Activated CD8-positive, alpha-beta memory T cell treated with anti-CD3 and anti-CD28 coated beads, Interleukin-2, amount 10 ng/mL, durations not matched to agents 7 days and 5 days (primary cell): Measurements from ENCODE around the gene GUSB. TPM values are rescaled to one million over a fixed set of nuclear protein-coding genes. Genes with fewer than 3 reads are reported as not detected.

Experiments used
- ATAC-seq: fragments of 150-1000 bp; cut with Tn5 transposase; one replicate; pipeline ENCODE4 v1.10.0; 2021; ENCODE audit warnings: moderate library complexity
- CTCF ChIA-PET: fragments of 350-600 bp; sonication (Branson Sonifier 250); formaldehyde crosslinking; loops from one replicate; lab custom pipeline; 2021; ENCODE audit warnings: antibody characterized with exemption; lab: Charles Lee
- DNase-seq: peaks from one replicate; pipeline ENCODE4 v3.0.0-alpha.2; 2020
- H3K27ac Mint-ChIP-seq: one replicate; pipeline ENCODE4 v1.8.0; 2021; ENCODE audit warnings: mild to moderate bottlenecking, mixed read lengths
- H3K27me3 Mint-ChIP-seq: one replicate; pipeline ENCODE4 v1.8.0; 2021; ENCODE audit warnings: mixed read lengths
- H3K36me3 Mint-ChIP-seq: one replicate; pipeline ENCODE4 v1.8.0; 2021; ENCODE audit warnings: mild to moderate bottlenecking, mixed read lengths
- H3K4me1 Mint-ChIP-seq: one replicate; pipeline ENCODE4 v1.8.0; 2021; ENCODE audit warnings: mixed read lengths
- H3K4me3 Mint-ChIP-seq: one replicate; pipeline ENCODE4 v1.8.0; 2021; ENCODE audit warnings: mild to moderate bottlenecking, moderate library complexity, mixed read lengths
- H3K9me3 Mint-ChIP-seq: one replicate; pipeline ENCODE4 v1.8.0; 2022; ENCODE audit warnings: low read depth, mixed read lengths
- total RNA-seq, 2 experiments: library from RNA; stranded (reverse); gene quantifications; one replicate each; pipeline ENCODE4 v1.2.3, GENCODE V29; 2021

GUSB gene
- total RNA-seq, 2 experiments from 2014 or later: 84.3 to 88.0 TPM

DNA sequence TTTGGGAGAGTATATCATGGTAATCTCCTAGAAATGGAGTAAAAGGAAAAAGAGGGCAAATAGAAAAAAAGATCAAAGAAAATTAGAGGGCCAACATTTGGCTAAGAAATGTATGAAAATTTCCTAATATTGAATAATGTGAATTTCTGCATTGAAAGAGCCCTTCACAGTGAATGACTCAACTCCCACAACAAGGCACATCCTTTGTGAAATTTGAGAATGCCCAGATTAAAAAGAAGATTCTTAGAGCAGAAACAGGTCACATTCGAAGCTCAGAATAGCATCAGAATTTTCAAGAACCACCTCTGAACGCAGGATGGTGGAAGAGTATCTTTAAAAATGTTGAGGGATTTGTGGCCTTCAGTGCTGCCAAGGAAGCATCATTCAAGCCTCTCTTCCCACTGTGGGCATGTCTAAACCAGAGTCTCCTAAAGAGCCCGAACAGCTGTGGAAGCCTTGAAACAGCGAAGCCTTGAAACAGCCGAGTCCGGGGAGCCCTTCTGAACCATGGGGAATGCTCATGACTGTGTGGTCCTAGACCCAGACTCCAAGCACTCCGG lies 43.6 kb downstream of the GUSB start:
- peaks cover 15% of the 10 kb centered on the region for H3K4me1 Mint-ChIP-seq
- no peak overlapping the region for H3K4me3 Mint-ChIP-seq
- H3K9me3 Mint-ChIP-seq: no peaks in the 10 kb centered on the region
- H3K27ac Mint-ChIP-seq: no peak overlapping the region
- no peak for DNase-seq
- H3K36me3 Mint-ChIP-seq: peaks cover 11% of the 10 kb centered on the region
- CTCF ChIA-PET: no interaction called here
- no peaks in the 10 kb centered on the region for H3K27me3 Mint-ChIP-seq
- no peak for ATAC-seq

DNA sequence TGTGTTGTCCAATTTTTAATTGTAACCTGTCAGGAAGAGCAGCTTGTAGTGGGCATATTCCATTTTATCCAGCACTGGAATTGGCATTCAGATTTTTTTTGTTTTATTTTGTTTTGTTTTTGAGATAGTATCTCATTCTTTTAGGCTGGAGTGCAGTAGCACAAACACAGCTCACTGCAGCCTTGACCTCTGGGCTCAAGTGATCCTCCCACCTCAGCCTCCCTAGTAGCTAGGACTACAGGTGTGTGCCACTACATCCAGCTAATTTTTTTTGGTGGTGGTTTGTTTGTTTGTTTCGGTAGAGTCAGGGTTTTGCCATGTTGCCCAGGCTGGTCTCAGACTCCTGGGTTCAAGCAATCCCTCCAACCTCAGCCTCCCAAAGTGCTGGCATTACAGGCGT lies 44.7 kb downstream of the GUSB start:
- Mint-ChIP-seq H3K27ac (no peak overlapping the region), H3K36me3 (peaks cover 11% of the 10 kb centered on the region), H3K9me3 (no peaks in the 10 kb centered on the region)

DNA sequence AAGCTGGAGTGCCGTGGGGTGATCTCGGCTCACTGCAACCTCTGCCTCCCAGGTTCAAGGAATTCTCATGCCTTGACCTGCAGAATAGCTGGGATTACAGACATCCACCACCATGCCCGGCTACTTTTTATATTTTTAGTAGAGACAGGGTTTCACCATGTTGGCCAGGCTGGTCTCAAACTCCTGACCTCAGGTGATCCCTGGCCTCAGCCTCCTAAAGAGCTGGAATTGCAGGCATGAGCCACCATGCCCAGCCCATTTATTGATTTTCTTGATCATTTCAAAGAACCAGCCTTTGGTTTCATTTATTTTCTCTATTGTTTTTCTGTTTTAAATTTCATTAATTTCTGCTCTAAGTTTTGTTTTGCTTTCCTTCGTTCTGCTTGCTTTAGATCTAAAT lies 50.3 kb downstream of the GUSB start:
- no peaks in the 10 kb centered on the region for H3K9me3 Mint-ChIP-seq
- H3K36me3 Mint-ChIP-seq: peaks cover 7% of the 10 kb centered on the region
- H3K27me3 Mint-ChIP-seq: no peaks in the 10 kb centered on the region
- H3K27ac Mint-ChIP-seq: no peak overlapping the region
- CTCF ChIA-PET: no interaction called here
- no peak for ATAC-seq
- H3K4me3 Mint-ChIP-seq: no peak overlapping the region
- DNase-seq: no peak
- peaks cover 15% of the 10 kb centered on the region for H3K4me1 Mint-ChIP-seq

More for the DNA sequence above, 44.7 kb downstream of the GUSB start:
- no peak overlapping the region for H3K4me3 Mint-ChIP-seq
- CTCF ChIA-PET: interaction anchor here (0.6 kb wide), 1 partner anchor 65 kb away, joined by 3 read pairs; no protein-coding TSS in a partner anchor
- DNase-seq (no peak), ATAC-seq (no peak)
- H3K27me3 Mint-ChIP-seq: no peaks in the 10 kb centered on the region
- peaks cover 15% of the 10 kb centered on the region for H3K4me1 Mint-ChIP-seq

DNA sequence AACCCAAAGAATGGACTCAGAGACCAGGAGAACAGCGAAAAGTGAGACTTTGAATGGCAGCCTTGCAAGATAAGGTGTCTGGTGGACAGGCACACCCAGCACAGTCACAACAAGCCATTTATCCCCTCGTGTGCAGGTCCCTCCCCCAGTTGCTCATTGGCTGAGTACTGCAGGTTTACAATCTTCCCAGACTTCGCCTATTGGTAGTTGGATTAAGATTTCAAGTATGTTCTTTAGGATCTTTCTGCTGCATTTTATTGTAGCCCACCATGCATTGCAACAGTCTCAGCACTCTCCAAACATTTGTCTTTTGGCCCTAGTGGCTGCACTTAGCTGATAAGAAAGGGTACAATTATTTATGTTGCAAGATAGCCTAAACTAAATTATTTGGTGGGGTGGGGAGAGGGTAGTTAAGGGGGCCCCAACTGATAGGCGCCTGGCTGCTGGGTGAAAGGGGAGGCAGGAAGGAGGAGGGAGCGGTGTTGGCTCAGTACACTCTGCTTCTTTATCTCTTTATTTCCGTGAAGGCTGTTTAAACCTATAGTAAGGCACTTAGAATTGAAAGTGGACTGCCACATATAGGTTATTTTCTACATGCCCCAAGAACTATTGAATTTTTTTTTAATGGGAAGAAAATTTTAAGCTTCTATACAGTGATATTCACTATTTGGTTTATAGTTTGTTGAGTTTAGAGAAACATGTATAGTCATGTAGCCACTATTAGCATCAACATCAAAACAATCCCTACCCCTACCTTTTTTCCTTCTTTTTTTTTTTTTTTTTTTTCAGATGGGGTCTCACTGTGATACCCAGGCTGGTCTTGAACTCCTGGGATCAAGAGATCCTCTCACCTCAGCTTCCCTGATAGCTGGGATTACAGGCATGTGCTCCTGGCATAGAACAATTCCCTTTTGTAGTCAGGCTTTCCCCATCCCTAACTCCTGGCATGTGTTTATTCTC lies 54.2 kb downstream of the GUSB start:
- no peaks in the 10 kb centered on the region for H3K4me1 Mint-ChIP-seq
- no peak overlapping the region for H3K4me3 Mint-ChIP-seq
- DNase-seq (no peak), ATAC-seq (no peak)
- H3K9me3 Mint-ChIP-seq: no peaks in the 10 kb centered on the region
- peaks cover 2% of the 10 kb centered on the region for H3K36me3 Mint-ChIP-seq
- no peaks in the 10 kb centered on the region for H3K27me3 Mint-ChIP-seq
- CTCF ChIA-PET: no interaction called here
- no peak overlapping the region for H3K27ac Mint-ChIP-seq

DNA sequence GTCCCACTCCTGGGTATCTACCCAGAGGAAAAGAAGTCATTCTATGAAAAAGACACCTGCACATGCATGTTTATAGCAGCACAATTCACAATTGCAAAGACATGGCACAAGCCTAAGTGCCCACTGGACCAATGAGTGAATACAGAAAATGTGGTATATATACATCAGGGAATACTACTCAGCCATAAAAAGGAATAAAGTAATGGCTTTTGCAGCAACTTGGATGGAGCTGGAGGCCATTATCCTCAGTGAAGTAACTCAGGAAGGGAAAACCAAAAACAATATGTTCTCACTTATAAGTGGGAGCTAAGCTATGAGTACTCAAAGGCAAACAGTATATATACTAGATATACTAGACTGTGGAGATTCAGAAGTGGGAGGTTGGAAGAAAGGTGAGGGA lies 55.4 kb downstream of the GUSB start:
- H3K4me1 Mint-ChIP-seq: no peaks in the 10 kb centered on the region
- no peak overlapping the region for H3K4me3 Mint-ChIP-seq
- no peaks in the 10 kb centered on the region for H3K27me3 Mint-ChIP-seq
- no peaks in the 10 kb centered on the region for H3K9me3 Mint-ChIP-seq
- peaks cover 2% of the 10 kb centered on the region for H3K36me3 Mint-ChIP-seq
- CTCF ChIA-PET: no interaction called here
- ATAC-seq: no peak
- no peak for DNase-seq
- no peak overlapping the region for H3K27ac Mint-ChIP-seq

DNA sequence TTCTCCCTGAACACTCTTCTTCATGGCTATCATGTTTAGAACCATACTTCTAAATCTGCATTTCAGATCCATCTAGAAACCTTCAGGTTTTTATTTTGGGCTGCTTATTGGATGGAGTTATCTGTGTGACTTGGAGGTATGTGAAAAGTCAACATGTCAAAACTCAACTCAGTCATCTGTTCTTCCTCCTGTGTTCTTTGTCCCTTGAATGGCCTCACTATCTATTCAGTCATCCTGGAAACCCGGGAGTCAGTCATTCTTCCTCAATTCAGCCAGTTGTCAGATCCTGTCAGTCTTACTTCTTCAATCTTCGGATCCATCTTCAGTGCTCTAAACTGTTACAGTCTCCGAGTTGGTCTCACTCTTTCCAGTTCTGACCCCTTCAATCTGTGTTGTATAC lies 57.0 kb downstream of the GUSB start:
- H3K4me1 Mint-ChIP-seq: no peaks in the 10 kb centered on the region
- ATAC-seq: no peak
- H3K9me3 Mint-ChIP-seq: no peaks in the 10 kb centered on the region
- H3K36me3 Mint-ChIP-seq: peaks cover 2% of the 10 kb centered on the region
- H3K27ac Mint-ChIP-seq: no peak overlapping the region
- no peak for DNase-seq
- H3K4me3 Mint-ChIP-seq: no peak overlapping the region
- no peaks in the 10 kb centered on the region for H3K27me3 Mint-ChIP-seq
- CTCF ChIA-PET: no interaction called here

DNA sequence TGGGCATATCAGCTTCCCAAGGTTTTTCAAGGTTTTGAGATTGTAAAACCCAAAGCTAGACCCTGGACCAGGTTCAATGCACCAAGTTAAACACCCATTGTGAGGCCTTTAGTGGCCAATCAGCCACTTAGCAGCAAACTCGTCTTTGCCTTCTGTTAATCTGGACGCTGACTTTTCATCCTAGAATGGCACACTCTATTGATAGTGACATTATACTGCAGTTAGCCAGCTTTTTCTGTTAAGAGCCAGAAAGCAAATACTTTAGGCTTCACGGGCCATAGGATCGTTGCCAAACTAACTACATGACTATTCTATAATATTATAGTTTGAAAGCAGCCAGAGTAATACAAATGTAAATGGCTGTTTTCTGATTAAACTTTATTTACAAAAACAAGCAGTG lies 57.8 kb downstream of the GUSB start:
- Mint-ChIP-seq H3K4me1 (no peaks in the 10 kb centered on the region), H3K4me3 (no peak overlapping the region), H3K9me3 (no peaks in the 10 kb centered on the region), H3K27me3 (no peaks in the 10 kb centered on the region), H3K36me3 (peaks cover 2% of the 10 kb centered on the region), H3K27ac (no peak overlapping the region)
- ATAC-seq (no peak), DNase-seq (no peak)
- CTCF ChIA-PET: no interaction called here

DNA sequence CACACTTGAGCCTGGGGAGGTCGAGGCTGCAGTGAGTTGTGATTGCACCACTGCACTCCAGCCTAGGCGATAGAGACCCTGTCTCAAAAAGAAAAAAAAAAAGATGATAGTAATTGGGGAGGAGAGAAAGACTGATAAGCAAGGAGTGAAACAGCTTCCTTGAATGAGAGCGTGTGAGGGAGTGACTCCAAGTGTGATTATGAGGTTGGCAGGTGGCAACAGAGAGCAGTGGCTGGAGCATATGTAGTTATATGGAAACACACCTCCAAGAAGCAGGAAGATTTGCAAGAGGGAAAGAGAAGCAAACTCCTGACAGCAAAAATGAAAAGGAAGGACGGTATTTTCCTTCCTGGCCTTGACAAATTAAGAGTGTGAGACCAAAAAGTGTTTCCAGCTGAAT lies 58.7 kb downstream of the GUSB start:
- Mint-ChIP-seq H3K9me3 (no peaks in the 10 kb centered on the region), H3K27ac (no peak overlapping the region), H3K36me3 (peaks cover 2% of the 10 kb centered on the region), H3K4me3 (no peak overlapping the region), H3K4me1 (no peaks in the 10 kb centered on the region), H3K27me3 (no peaks in the 10 kb centered on the region)
- DNase-seq (no peak), ATAC-seq (no peak)
- CTCF ChIA-PET: no interaction called here

DNA sequence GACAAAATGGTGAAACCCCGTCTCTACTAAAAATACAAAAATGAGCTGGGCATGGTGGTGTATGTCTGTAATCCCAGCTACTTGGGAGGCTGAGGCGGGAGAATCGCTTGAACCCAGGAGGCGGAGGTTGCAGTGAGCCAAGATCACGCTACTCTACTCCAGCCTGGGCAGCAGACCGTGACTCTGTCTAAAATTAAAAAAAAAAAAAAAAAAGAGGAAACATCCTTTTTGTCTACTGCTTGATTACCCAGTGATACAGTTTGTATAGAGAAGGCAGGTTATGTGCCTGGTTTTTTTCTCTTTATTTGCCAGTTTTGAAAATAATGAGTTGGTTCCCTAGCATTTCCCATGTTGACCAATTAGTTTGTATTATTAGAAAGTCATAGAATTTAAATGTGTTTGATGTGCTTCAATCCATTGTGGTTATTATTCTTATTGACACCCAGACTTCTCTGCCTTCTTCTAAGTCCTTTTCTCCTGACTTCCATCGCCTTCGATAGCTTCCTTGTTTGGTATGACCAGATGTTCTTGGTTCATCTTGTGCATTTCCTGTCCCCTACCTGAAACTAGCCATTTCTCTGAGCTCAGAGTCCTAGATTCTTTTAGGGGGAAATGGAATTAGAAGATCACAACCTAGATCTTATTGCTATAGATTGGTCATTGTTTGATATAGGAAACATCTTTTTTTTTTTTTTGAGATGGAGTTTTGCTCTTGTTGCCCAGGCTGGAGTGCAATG lies 65.9 kb downstream of the GUSB start:
- no peaks in the 10 kb centered on the region for H3K9me3 Mint-ChIP-seq
- no peak for ATAC-seq
- peaks cover 5% of the 10 kb centered on the region for H3K4me1 Mint-ChIP-seq
- H3K4me3 Mint-ChIP-seq: no peak overlapping the region
- no peaks in the 10 kb centered on the region for H3K27me3 Mint-ChIP-seq
- no peak overlapping the region for H3K27ac Mint-ChIP-seq
- peaks cover 9% of the 10 kb centered on the region for H3K36me3 Mint-ChIP-seq
- DNase-seq: no peak
- CTCF ChIA-PET: interaction anchor here (1.2 kb wide), 1 partner anchor 14 kb away, joined by 3 read pairs; no protein-coding TSS in a partner anchor

DNA sequence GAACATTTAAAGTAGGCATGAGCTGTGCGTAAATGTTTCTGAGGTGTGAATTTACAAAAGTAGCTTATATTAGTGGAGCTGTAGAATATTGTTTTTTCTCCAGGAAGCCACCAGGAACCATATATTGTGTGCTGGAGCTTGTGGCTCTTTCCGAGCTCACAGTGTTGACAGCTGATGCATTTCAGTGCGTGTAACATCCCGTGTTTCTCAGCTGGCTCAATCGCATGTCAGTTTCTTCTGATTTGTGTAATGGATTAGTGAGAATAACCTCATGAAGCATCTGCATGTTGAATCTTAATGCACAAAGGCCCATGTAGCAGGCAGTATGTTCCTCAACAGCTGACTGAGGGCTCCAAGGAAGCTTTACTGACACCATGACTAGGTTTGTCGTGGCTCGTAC lies 69.8 kb downstream of the GUSB start:
- DNase-seq (no peak), ATAC-seq (no peak)
- H3K4me1 Mint-ChIP-seq: peaks cover 11% of the 10 kb centered on the region
- no peaks in the 10 kb centered on the region for H3K27me3 Mint-ChIP-seq
- H3K4me3 Mint-ChIP-seq: no peak overlapping the region
- CTCF ChIA-PET: no interaction called here
- no peak overlapping the region for H3K27ac Mint-ChIP-seq
- H3K36me3 Mint-ChIP-seq: peaks cover 8% of the 10 kb centered on the region
- H3K9me3 Mint-ChIP-seq: no peaks in the 10 kb centered on the region

Other genes with a start within 250 kb of the GUSB start
- 10 to 100 TPM; 14.1 to 20.3 TPM for gene VKORC1L1, start 109.1 kb downstream of the GUSB start, total RNA-seq
- 10 to 100 TPM; 30.1 to 36.7 TPM for gene ASL, start 93.6 kb upstream of the GUSB start, total RNA-seq
- gene CRCP, start 132.6 kb upstream of the GUSB start, total RNA-seq: 10 to 100 TPM; 28.3 to 29.4 TPM
- gene TPST1, start 223.1 kb upstream of the GUSB start, total RNA-seq: 1 to 10 TPM in 1 of 2 experiments, under 1 TPM in 1; 0.85 to 1.1 TPM